Glomerular endothelial cell (primary cell): ENCODE measurements around the gene ARF6. TPM values are rescaled to one million over a fixed set of nuclear protein-coding genes. Genes with fewer than 3 reads are reported as not detected.
"Not testable (repeated sequence)": the region's sequence is repeated elsewhere in the genome, so short reads cannot be mapped to it uniquely, and the experiment has no call there.

Experiments used
- DNase-seq: peaks from one replicate; pipeline ENCODE4 v3.0.0-alpha.2; 2011; ENCODE audit warnings: low read depth, low spot score; ENCODE audit errors: extremely low read depth
- total RNA-seq: library from RNA; depleted of rRNA; stranded (reverse); fragments of >200 nt; gene quantifications from 2 replicates; pipeline ENCODE4 v1.2.3, GENCODE V29; 2015

The ARF6 gene
- total RNA-seq, 1 donor from 2014 or later, result 73.9 TPM

DNA sequence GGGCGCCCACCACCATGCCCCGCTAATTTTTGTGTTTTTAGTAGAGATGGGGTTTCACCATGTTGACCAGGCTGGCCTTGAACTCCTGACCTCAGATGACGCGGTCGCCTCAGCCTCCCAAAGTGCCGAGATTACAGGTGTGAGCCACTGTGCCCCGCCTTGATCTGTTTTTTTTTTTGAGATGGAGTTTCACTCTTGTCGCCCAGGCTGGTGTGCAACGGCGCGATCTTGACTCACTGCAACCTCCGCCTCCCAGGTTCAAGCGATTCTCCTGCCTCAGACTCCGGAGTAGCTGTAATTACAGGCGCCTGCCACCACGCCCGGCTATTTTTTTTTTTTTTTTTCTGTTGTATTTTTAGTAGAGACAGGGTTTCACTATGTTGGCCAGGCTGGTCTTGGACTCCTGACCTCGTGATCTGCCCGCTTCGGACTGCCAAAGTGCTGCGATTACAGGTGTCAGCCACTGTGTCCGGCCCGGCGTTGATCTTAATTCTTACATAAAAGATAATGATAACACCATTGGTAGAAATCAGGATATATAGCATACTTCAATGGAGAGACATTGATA, 9.9 kb downstream of the ARF6 start:
- DNase-seq, result not testable (repeated sequence)

DNA sequence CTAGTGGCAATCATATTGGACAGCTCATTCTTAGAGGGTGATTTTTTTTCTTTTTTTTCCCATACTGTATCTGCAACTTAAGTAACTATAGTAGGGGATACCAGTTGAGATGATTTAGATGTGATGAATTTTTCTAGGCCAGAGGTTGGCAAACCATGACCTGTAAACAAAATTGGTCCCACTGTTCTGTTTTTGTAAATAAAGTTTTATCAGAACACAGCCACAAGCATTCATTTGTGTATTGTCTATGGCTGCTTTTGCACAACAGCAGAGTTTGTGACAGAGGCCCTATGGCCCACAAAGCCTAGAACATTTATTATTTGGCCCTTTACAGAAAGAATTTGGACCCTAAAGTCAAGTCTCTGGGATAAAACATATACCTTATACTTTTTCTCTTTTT, 11.4 kb downstream of the ARF6 start:
- DNase-seq, result no peak

DNA sequence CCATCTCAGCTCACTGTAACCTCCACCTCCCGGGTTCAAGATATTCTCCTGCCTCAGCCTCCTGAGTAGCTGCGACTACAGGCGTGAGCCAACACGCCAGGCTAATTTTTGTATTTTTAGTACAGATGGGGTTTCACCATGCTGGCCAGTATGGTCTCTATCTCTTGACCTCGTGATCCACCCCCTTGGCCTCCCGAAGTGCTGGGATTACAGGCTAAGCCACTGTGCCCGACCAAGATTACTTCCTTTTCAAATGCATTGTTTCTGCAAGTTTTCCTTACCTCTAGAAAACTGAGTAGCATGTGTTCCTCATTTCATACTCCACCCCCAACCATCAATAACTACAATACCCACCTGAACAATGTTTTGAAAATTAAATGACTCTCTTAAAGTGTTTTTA, 13.1 kb downstream of the ARF6 start:
- DNase-seq, result no peak

DNA sequence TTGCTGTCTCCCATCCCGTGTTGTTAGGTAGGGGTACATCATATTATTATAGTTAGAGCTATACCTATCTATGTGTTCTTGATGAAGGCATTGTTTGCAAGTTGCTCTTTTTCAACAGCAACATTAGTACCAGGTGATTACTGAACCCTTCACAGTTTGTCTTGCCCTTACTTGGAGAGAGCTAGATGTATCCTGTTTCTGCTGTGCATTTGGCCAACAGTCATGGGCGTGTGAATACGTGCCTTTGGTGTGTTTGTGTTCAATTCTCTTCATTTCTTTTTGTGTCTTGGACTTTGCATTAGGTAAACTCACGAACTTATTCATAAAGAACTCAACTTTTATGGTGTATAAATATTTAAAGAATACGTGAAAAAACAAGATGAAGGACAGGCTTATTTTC, 14.3 kb downstream of the ARF6 start:
- no peak for DNase-seq

GRCh38 chr14:49908433-49908782, 15.5 kb downstream of the ARF6 start:
- DNase-seq, result no peak

- DNase-seq, result no peak
Measured at GRCh38 chr14:49909016-49909415, 16.1 kb downstream of the ARF6 start.

- no peak for DNase-seq
Measured at GRCh38 chr14:49915085-49915484, 22.2 kb downstream of the ARF6 start.

- DNase-seq, result no peak
Measured at GRCh38 chr14:49918706-49919105, 25.8 kb downstream of the ARF6 start.

DNA sequence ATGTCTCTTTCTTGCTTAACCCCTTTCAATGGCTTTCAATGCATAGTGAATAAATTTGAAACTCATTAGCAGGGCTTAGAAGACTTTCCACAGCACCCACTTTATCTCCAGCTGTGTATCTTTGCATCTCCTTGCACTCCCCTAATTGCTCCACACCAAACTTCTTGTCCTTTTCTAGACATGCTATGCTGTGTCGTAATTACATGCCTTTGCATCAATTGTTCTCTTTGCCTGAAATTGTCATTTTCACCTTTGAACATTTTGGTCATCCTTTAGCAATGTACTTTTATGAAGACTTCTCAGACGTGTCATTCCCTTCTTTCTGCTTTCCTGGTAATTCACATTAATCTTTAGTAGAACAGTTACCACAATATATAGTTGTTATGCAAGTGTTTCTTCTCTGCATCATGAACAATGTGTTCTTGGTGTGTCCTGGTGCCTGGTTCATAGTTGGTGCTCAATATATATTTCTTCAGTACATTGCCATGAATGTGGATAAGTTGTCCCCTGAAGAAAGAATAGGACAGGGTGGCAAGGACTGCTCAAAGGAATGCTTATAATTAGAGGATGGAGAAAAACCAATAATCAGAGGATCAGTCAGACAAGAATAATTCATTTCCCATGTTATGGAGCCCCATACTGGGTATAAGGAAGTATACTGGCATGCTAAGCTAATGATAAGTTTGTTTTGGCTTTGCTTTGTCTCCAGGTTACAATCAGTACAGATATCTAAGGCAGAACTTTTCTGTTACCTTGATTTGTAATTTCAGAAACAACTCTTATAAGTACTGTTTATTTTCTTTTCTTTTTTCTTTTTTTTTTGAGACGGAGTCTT, 27.2 kb downstream of the ARF6 start:
- no peak for DNase-seq

- no peak for DNase-seq
Measured at GRCh38 chr14:49920935-49921334, 28.1 kb downstream of the ARF6 start.

- DNase-seq, result no peak
Measured at GRCh38 chr14:49921401-49921800, 28.5 kb downstream of the ARF6 start.

DNA sequence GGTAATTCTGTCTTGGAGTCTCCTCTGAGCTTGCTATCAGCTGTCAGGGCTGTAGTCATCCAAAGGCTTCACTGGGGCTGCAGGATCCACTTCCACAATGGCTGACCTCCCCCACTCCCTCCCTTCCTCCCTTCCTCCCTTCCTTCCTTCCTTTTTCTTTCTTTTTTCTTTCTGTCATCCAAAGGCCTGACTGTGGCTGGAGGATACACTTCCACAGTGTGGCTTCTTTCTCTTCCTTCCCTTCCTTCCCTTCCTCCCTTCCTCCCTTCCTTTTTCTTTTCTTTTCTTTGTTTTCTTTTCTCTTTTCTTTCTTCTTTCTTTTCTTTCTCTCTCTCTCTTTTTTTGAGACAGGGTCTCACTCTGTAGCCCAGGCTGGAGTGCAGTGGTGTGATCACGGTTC, 30.6 kb downstream of the ARF6 start:
- no peak for DNase-seq

- DNase-seq, result no peak
Measured at GRCh38 chr14:49923881-49924280, 31.0 kb downstream of the ARF6 start.

- no peak for DNase-seq
Measured at GRCh38 chr14:49924852-49925251, 32.0 kb downstream of the ARF6 start.

GRCh38 chr14:49926803-49927202, 33.9 kb downstream of the ARF6 start:
- no peak for DNase-seq

GRCh38 chr14:49928015-49928414, 35.1 kb downstream of the ARF6 start:
- DNase-seq, result no peak

DNA sequence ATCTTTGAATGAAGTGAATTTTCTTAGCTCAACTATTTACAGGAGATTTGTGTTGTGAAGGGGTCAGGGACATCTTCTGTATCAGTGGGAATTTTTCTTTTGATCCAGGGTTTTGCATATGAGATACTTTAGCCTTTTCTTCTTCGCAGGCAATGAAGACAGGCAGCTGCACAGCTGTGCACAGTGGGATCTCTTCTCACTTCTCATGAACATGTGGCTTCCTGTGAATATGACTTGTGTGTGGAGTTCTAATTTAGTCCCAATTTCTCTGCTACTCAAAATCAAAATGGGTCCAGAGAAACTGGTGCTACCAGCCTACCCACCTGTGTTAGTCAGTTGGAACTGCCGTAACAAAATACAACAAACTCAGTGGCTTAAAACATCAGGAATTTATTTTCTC, 37.8 kb downstream of the ARF6 start:
- no peak for DNase-seq

GRCh38 chr14:49931523-49931922, 38.6 kb downstream of the ARF6 start:
- DNase-seq, result no peak

DNA sequence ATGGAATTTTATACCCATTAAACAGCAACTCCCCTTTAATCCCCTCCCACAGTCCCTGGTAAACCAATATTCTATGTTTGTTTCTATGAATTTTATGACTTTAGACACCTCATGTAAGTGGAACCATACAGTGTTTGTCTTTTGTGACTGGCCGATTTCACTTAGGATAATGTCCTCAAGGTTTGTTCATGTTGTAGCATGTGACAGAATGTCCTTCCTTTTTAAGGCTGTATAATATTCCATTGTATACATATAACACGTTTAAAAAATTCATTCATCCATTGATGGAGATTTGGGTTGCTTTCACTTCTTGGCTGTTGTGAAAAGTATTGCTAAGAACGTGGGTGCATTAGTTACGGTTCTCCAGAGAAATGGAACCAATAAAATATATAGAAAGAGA, 40.2 kb downstream of the ARF6 start:
- no peak for DNase-seq

- DNase-seq, result no peak
Measured at GRCh38 chr14:49933704-49934103, 40.8 kb downstream of the ARF6 start.

GRCh38 chr14:49934646-49935045, 41.8 kb downstream of the ARF6 start:
- DNase-seq, result no peak

GRCh38 chr14:49935526-49935925, 42.6 kb downstream of the ARF6 start:
- no peak for DNase-seq

GRCh38 chr14:49936246-49936645, 43.4 kb downstream of the ARF6 start:
- not testable (repeated sequence) for DNase-seq
